Stimulated activated CD4-positive, alpha-beta T cell treated with anti-CD3 and anti-CD28 coated beads, Interleukin-4, amount 100 ng/mL, for 48 hours (primary cell): ENCODE data around the gene R3HDM2.
A peak's percentile ranks its signal among the peaks of the same experiment; 100 is the strongest.

Source experiments
- DNase-seq, 2 donors: peaks; one replicate each; pipeline ENCODE4 v3.0.0-alpha.2; 2020; ENCODE audit warnings: low read depth in 2 of 2

R3HDM2 gene

DNA sequence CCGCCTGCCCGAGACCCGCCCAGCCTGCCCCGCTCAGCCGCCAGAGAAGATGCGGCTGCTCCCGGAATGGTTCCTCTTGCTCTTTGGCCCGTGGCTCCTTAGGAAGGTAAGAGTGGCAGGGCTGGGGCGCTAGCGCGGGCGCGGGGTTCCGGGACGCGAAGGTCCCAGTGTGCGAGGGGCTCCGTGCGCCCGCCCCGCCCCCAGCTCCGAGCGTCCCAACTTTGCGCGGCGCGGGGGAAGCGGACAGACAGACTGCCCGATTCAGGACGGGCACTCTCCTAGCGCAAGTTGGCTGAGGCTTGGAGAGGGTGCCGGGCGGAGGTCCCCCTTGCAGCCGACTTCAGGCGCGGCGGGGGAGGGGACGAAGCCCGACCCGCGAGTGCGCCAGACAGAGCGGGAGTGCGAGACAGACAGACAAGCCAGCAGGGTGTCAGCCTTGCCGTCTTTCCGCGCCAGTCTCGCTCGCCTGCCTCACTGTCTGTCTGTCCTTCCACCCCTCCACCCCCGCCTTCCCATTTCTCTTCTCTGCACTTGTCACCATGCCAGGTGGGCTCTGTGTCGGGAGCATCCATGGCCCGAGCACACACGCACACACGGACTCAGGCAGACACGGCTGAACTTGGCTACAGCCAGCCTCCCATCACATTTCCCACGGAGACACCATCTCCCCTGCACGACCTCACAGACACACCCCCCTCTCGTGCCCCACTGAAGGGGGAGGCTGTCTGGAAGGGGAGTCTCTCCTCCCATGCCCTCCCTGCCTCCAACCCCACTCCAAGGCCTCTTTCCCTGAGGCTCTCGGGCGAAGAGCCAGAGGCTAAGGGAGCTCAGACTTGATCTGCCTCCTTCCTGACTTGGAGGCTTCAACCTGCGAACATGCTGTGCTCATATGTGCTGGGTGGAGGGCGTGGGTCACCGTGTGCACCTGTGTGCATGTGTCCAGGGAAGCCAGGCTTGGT, 213.6 kb downstream of the R3HDM2 start:
- DNase-seq = no peak

DNA sequence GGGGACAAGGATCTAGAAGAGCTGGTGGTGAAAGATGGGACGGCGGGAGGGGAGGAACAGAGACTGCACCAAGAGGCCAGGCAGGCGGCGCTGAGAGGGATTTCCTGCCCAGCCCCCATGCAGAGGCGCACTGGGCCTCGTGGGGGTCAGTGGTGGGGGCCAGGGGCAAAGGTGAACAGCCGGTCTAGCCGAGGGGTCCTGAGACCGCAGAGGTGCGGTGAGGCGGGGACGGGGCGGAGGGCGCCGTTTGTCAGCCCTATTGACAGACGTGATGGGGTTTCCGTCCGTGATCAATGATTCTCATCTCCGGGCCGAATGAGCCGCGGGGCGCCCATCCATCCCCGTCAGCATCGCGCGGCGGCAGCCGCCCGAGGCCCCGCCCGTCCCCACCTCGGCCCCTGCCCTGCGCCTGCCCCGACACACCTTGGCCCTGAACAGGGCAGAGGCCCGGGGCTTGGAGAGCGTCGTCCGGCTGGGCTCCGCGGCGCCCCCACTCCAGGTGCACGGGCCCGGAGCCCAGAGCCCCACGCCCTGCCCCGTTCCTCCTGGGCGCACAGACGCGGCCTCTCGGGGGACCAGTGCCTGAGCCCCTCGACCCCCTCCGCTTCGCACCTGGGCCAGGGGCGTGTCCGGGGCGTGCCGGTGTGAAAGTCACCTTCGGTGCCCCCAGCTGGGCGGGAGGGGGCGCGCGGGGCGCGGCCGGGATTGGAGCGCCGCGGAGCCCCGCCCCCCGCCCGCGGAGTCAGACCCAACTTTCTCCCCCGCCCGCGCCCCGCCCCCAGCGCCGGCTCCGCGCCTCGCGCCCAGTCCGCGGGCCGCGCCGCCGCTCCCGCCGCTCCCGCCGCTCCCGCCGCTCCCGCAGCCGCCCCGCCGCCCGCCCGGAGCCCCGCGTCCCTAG, 214.6 kb downstream of the R3HDM2 start, which contains the start of gene NXPH4:
Gene NXPH4 (plus strand): TSS at position 781 of the 898 bp plus-strand sequence. CDS start 176 bp downstream, outside the sequence.
- no peak for DNase-seq

DNA sequence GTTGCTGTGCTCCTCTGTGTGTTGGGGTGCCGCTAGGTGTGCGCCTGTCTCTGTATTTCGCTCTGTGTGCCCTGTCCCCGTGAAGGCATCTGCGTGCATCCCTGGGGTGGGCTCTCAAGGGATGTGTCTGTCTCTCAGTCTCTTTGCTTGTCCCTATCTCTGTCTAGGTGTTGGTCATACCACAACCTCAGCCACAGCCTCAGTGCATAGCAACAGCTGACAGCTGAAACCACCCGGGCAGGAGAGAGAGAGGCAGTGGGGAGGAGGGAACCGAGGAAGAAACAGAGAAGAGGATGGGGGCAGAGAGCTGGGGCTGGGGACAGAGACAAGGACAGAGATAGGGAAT, 215.2 kb downstream of the R3HDM2 start:
- no peak for DNase-seq

DNA sequence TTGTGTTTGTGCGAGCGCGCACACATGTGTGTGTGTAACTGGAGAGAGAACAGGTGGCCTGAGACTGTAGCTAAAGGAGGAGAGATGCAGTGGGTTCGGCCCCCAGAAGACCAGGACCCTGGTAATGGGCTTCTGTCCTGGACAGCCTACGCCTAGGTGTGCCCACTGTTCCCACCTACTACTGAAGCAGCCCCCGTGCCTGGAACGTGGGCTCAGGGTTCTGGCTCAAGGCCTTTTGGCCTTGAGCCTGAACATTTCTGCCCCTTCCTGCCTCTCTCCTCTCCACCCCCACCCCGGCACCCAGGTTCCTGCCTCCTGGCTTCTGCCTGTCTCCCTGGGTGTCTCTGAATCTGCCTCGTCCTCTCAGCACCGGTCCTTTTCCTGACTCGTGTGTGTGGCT, 215.8 kb downstream of the R3HDM2 start:
- DNase-seq = no peak

DNA sequence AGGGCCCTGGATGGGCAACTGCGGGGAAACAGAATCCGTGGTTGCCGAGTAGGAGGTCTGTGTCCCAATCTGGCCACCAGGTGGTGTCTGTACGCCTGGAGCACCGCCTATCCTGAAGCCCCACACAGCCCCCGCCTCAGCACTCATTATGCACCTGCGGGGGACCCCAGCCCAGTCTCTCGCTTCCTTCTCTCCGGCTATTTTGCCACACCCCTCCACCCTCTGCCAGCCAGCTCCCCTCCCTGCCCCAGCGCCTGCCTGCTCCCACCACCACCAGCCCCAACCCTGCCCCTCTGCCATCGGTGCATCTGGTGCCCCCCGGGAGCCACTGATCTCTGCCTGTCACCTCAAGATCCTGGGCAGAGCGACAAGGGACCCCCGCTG, 216.5 kb downstream of the R3HDM2 start:
- DNase-seq = peak; percentile 59 to 61

DNA sequence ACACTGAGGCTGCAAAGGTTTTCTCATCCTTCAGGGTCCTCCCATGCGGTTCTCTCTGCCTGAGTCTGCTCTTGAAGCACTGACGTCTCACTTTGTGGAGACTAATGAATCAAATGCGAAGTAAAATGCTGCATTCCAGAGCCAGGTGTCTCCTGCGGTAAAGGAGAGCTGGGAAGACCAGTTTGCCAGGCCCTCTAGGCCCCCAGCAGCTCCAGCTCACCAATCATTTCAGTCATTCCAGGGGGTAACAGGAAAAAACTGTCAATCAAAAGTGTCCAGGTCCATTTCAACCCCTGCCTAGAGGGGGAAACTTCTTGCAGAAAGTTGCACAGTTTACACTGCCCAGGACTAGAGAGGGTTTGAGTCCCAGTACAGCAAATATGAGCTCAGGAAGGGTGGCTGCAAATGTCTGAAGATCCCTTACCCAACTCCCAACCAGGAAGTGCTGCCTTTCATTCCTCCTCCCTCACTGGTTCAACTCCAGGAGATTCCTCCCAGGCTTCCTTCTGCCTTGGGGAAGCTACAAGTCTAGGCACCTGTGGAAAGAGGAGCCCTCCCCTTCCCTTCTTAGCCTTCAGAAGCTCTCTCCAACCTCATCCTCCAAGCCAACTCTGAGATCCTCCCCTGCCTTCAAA, 217.0 kb downstream of the R3HDM2 start:
- DNase-seq = no peak

DNA sequence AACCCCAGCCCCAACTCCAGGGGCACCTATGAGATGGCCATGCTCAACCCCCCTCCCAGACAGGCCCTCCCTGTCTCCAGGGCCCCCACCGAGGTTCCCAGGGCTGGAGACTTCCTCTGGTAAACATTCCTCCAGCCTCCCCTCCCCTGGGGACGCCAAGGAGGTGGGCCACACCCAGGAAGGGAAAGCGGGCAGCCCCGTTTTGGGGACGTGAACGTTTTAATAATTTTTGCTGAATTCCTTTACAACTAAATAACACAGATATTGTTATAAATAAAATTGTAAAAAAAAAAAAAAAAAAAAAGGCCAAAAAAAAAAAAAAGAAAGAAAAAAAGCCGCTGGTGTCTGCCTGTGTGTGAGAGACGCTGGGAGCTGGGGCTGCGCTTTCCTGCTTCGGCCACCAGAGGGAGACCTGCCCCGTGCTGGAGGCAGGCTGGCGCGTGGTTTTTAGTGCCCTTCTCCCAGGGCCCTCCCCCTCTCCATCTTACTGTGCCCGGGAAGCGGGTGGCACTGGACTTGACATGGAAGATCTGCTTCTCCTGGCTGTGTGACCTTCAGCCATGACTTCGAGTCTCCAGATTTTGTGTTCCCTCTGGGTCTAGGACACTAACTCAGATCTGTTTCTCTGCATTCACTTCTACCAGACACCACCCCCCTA, 217.7 kb downstream of the R3HDM2 start:
- peak; percentile 77 to 81 for DNase-seq

DNA sequence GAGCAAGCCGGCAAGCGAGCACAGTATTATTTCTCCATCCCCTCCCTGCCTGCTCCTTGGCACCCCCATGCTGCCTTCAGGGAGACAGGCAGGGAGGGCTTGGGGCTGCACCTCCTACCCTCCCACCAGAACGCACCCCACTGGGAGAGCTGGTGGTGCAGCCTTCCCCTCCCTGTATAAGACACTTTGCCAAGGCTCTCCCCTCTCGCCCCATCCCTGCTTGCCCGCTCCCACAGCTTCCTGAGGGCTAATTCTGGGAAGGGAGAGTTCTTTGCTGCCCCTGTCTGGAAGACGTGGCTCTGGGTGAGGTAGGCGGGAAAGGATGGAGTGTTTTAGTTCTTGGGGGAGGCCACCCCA, 218.2 kb downstream of the R3HDM2 start:
- no peak for DNase-seq

DNA sequence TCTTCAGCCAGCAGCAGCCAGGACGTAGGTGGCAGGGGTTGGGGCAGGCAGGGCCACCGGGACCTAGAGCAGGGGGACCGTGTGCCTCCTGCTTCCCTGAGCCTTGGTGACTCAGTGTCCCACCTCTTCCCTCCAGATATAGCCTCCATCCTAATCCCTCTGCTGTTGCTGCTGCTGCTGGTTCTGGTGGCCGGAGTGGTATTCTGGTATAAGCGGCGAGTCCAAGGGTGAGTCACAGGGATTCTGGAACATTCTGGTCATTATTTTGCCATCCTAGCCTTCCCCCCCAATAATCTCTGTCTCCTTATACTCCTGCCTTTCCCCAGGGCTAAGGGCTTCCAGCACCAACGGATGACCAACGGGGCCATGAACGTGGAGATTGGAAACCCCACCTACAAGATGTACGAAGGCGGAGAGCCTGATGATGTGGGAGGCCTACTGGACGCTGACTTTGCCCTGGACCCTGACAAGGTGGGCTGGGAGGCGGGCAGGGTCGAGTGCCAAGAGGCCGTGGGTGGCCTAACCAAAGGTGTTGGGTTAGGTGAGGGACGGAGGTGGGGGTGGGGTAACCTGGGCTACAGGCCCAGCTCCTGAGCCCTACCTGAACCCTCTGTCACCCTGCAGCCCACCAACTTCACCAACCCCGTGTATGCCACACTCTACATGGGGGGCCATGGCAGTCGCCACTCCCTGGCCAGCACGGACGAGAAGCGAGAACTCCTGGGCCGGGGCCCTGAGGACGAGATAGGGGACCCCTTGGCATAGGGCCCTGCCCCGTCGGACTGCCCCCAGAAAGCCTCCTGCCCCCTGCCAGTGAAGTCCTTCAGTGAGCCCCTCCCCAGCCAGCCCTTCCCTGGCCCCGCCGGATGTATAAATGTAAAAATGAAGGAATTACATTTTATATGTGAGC, 218.8 kb downstream of the R3HDM2 start:
- no peak for DNase-seq

DNA sequence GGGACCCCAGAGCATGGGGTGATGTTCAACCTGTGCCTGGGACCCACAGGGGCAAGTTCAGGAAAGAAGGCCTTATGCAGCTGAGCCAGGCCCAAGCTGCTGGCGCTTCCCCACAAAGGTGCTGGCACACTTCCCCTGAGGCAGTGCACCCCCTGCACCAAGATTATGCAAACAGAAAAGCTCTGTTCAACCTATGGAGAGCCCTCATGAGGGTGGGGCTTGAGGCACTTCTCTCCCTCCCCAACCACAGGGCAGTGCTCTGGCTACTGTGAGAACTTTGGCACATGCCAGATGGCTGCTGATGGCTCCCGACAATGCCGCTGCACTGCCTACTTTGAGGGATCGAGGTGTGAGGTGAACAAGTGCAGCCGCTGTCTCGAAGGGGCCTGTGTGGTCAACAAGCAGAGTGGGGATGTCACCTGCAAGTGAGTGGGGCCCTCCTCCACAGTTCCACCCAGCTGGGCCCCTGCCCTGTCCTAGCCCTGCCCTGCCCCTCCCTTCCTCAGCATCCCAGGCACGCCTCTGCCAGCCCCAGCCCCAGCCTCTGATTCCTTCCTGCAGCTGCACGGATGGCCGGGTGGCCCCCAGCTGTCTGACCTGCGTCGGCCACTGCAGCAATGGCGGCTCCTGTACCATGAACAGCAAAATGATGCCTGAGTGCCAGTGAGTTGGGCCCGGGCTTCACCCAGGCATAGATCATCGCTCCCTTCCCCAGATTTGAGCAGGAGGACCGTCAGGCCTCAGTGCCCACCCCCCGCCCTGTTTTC, 219.7 kb downstream of the R3HDM2 start:
- DNase-seq = no peak

DNA sequence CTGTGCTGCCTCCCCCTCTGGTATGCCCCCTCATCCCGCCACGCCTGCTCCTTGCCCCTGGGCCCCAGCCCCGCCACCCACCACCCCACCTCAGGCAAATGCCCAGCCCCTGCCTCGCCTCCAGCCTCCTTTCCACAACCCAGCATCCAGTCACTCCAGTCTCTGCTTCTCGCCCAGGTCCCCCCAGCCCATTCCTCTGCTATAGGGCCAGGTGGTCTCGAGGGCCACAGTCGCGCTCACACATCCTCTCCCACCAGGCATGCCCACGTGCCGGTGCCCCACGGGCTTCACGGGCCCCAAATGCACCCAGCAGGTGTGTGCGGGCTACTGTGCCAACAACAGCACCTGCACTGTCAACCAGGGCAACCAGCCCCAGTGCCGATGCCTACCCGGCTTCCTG, 220.4 kb downstream of the R3HDM2 start:
- no peak for DNase-seq

DNA sequence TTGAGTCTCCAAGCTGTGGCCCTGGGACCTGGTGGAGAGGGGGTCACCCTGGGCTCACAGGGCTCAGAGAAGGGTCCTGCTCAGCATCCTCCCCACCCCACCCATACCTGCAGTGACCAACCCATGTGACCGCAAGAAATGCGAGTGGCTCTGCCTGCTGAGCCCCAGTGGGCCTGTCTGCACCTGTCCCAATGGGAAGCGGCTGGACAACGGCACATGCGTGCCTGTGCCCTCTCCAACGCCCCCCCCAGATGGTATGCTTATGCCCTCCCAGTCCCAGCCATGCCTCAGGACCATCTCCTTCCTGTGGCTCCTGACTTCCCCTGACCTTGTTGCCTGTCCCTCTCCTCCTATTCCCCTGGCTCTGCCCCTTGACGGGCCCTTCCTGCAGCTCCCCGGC, 220.9 kb downstream of the R3HDM2 start:
- DNase-seq = no peak

DNA sequence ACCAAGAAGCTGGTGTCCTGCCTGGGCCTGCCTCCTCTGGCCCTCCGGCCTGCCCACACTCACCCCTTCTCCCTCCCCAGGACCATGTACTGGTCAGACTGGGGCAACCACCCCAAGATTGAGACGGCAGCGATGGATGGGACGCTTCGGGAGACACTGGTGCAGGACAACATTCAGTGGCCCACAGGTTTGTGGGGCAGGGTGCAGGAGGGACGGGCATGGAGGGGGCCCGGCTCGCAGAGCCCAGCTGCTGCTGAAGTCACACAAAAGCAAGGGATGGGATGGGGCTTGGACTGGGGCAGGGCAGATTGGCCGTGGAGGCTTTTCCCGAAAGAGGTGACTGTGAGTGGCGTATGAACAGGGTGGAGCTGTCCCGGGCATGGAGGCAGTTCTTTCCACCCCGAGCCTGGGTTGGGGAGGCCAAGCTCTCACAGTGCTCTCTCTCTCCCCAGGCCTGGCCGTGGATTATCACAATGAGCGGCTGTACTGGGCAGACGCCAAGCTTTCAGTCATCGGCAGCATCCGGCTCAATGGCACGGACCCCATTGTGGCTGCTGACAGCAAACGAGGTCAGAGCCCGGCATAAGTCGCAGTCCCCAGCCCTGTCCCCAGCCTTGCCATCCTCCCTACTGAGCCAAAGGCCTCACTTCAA, 222.1 kb downstream of the R3HDM2 start:
- DNase-seq = no peak

DNA sequence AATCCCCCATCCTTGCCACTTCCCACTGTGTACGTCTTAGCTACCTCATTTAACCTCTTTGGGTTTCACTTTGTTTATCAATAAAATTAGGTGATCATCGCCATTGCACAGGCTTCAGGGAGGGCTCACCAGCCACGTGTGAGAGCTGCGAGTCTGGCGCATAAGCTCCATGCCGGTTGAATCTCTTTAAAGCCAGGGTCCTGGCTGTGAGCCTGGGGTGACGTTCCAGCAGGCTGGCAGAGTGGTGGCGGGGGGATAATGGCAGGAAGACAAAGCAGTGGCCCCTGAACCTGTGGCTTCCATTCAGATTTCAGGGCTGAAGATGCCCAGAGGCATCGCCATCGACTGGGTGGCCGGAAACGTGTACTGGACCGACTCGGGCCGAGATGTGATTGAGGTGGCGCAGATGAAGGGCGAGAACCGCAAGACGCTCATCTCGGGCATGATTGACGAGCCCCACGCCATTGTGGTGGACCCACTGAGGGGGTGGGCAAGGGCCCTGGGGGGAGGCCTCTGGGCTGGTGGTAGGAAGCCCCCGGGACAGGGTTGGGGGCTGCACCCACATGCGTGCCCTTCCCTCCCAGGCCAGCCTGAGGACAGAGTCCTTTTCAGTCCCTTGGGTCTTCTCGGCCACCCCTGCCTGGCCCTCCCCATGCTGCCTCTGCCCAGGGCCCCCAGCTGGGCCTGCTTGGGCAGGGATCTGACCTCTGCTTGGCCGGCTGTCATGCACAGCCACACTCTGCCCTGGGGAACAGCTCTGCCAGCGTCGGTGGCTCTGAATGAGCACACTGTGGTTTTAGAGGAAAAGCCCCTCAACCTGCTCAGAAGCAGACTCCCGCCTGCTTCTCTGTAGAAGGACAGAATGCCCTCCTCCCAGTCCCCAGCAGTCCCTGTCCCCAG, 222.9 kb downstream of the R3HDM2 start:
- DNase-seq = no peak

DNA sequence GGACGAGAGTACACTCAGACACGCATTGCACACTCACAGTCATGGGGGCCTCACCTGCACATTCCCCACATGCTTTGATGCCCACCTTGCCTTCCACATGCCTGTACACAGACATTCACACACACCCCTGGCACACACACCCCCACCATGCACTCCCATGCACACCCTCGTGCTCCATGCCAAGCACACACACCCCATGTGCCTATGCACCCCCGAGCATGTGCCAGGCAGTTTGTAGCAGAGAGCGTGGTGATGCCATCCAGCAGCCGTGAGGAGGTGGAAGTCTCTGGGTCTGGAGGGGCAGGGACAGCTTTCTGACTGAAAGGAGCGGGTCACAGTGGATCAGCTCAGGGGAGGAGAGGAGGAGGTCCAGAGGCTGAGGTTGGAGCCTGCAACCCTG, 224.9 kb downstream of the R3HDM2 start:
- no peak for DNase-seq

DNA sequence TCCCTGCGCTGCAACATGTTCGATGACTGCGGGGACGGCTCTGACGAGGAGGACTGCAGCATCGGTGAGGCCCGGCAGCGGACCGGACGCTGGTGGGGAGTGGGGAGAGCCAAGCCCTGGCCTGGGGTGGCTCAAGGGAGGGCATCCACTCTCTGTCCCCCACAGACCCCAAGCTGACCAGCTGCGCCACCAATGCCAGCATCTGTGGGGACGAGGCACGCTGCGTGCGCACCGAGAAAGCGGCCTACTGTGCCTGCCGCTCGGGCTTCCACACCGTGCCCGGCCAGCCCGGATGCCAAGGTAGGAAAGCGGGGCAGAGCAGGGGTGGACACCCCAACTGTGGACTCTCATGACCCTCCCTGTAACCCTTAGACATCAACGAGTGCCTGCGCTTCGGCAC, 225.7 kb downstream of the R3HDM2 start:
- no peak for DNase-seq

DNA sequence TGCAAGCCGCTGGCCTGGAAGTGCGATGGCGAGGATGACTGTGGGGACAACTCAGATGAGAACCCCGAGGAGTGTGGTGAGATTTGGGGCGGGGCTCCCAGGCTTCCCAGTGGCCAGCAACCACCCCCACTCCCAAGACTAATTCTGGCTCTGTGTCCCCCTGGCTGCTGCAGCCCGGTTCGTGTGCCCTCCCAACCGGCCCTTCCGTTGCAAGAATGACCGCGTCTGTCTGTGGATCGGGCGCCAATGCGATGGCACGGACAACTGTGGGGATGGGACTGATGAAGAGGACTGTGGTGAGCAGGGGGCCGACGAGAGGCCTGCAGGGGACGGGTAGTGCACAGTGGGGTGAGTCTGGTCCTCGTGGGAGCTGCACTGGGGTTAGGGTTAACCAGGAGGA, 226.4 kb downstream of the R3HDM2 start:
- DNase-seq = no peak

DNA sequence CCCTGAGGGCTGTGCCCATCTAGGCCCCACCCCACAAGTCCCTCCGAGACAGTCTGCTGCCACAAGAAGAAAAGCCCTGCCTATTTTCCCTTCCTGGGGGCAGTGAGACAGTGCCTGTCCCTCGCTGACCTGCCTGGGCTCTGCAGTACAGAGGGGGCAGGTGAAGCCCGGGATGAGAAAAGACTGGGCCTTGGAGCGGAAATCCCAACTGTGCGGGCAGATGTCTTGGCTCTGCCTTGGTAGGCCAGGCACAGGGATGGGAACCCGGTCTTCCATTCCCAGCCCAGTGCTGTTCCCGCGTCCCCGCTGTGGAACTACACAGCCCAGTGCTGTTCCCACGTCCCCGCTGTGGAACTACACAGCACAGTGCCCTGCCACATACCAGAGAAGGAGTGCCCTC, 227.1 kb downstream of the R3HDM2 start:
- DNase-seq = no peak
